Measurements from ENCODE around the gene ZGRF1.

ZGRF1 gene

DNA sequence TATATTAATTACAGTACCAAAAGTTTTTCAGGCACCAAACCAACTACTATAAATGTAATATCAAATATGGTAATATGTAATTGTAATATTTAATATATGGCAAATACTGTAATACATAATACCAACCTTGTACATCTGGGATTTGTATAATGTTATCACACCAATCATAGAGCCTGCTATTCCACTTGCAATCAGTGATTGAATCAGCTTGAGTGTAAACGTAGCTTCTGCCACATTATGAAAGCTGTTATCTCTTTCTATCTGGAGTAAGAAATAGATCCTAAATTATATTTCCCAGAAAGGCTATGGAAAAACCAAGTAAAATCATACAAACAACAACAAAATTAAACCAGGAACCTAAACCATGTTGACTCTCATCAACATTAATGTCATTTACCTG is 96.0 kb downstream of the ZGRF1 start:
- H3K27me3 ChIP-seq (replicated peaks; ENCODE audit: insufficient read depth, low read length) = no peaks in the 10 kb centered on the region
- no peaks in the 10 kb centered on the region for H3K79me2 ChIP-seq (ENCODE audit: low read length)
- no peaks in the 10 kb centered on the region for H4K20me1 ChIP-seq (ENCODE audit: insufficient read depth, low read length)
- H3K4me2 ChIP-seq (ENCODE audit: low read depth, low read length) = no peak overlapping the region
- H3K4me1 ChIP-seq (ENCODE audit: low read length) = no peaks in the 10 kb centered on the region
- no peak for DNase-seq
- no peaks in the 10 kb centered on the region for H3K9me3 ChIP-seq (replicated peaks; ENCODE audit: insufficient read depth, low read length)
- no peak for TF ChIP-seq EZH2phosphoT487 (IDR thresholded peaks at IDR 0.05; ENCODE audit: low read length)
- TF ChIP-seq, protein P1, sequence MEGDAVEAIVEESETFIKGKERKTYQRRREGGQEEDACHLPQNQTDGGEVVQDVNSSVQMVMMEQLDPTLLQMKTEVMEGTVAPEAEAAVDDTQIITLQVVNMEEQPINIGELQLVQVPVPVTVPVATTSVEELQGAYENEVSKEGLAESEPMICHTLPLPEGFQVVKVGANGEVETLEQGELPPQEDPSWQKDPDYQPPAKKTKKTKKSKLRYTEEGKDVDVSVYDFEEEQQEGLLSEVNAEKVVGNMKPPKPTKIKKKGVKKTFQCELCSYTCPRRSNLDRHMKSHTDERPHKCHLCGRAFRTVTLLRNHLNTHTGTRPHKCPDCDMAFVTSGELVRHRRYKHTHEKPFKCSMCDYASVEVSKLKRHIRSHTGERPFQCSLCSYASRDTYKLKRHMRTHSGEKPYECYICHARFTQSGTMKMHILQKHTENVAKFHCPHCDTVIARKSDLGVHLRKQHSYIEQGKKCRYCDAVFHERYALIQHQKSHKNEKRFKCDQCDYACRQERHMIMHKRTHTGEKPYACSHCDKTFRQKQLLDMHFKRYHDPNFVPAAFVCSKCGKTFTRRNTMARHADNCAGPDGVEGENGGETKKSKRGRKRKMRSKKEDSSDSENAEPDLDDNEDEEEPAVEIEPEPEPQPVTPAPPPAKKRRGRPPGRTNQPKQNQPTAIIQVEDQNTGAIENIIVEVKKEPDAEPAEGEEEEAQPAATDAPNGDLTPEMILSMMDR (IDR thresholded peaks at IDR 0.05; ENCODE audit: low read length) = no peak
- no peak for TF ChIP-seq EZH2 (optimal IDR thresholded peaks at IDR 0.05; ENCODE audit: low read depth, low read length)
- no peak overlapping the region for H2AFZ ChIP-seq (ENCODE audit: low read length)
- H3K9me2 ChIP-seq (replicated peaks; ENCODE audit: insufficient read depth, low read length) = no peaks in the 10 kb centered on the region
- H3K9ac ChIP-seq (ENCODE audit: low read length) = no peak overlapping the region
- no peaks in the 10 kb centered on the region for H3K36me3 ChIP-seq (replicated peaks; ENCODE audit: insufficient read depth, low read length)
- H3F3A ChIP-seq (ENCODE audit: insufficient read depth, low read length) = no peaks in the 10 kb centered on the region
- H3K4me3 ChIP-seq (ENCODE audit: low read length) = no peak overlapping the region
- no peak overlapping the region for H3K27ac ChIP-seq (ENCODE audit: low read length)

DNA sequence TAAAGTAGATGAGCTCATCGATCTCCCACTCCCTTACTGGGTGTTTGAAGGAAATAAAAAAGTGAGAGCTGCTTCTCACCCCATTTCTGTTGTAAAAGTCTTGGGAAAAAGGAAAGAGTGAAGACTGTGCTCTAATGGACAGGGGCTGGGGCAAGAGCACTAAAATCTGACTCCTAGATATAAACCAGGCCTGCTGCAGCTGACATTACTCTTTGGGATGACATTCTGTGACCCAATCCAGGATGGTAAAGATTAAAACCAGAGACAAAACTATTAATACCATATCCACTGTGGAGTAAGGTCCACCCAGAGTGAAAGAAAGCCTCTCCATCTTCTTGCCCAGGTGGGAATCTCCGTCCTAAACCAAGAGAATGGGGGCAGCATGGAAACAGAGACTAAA is 100.6 kb downstream of the ZGRF1 start:
- H4K20me1 ChIP-seq (ENCODE audit: insufficient read depth, low read length) = no peaks in the 10 kb centered on the region
- H3K27ac ChIP-seq (ENCODE audit: low read length) = no peak overlapping the region
- H3K36me3 ChIP-seq (replicated peaks; ENCODE audit: insufficient read depth, low read length) = no peaks in the 10 kb centered on the region
- no peak overlapping the region for H3K9ac ChIP-seq (ENCODE audit: low read length)
- no peak for DNase-seq
- H3K9me3 ChIP-seq (replicated peaks; ENCODE audit: insufficient read depth, low read length) = no peaks in the 10 kb centered on the region
- H3K4me2 ChIP-seq (ENCODE audit: low read depth, low read length) = no peak overlapping the region
- no peaks in the 10 kb centered on the region for H3K4me1 ChIP-seq (ENCODE audit: low read length)
- no peaks in the 10 kb centered on the region for H3K79me2 ChIP-seq (ENCODE audit: low read length)
- no peak overlapping the region for H2AFZ ChIP-seq (ENCODE audit: low read length)
- H3K27me3 ChIP-seq (replicated peaks; ENCODE audit: insufficient read depth, low read length) = no peaks in the 10 kb centered on the region
- H3K4me3 ChIP-seq (ENCODE audit: low read length) = no peak overlapping the region
- no peaks in the 10 kb centered on the region for H3F3A ChIP-seq (ENCODE audit: insufficient read depth, low read length)
- H3K9me2 ChIP-seq (replicated peaks; ENCODE audit: insufficient read depth, low read length) = no peaks in the 10 kb centered on the region
- TF ChIP-seq EZH2phosphoT487 (IDR thresholded peaks at IDR 0.05; ENCODE audit: low read length) (no peak), EZH2 (optimal IDR thresholded peaks at IDR 0.05; ENCODE audit: low read depth, low read length) (no peak)
- TF ChIP-seq, protein P1 (IDR thresholded peaks at IDR 0.05; ENCODE audit: low read length) = no peak

GRCh38 chr4:112532267-112532666 is 104.4 kb downstream of the ZGRF1 start:
- Histone ChIP-seq H3K4me1 (ENCODE audit: low read length) (no peaks in the 10 kb centered on the region), H3K4me3 (ENCODE audit: low read length) (no peak overlapping the region), H4K20me1 (ENCODE audit: insufficient read depth, low read length) (no peaks in the 10 kb centered on the region), H3K4me2 (ENCODE audit: low read depth, low read length) (no peak overlapping the region), H3K9ac (ENCODE audit: low read length) (no peak overlapping the region), H3F3A (ENCODE audit: insufficient read depth, low read length) (no peaks in the 10 kb centered on the region), H3K79me2 (ENCODE audit: low read length) (no peaks in the 10 kb centered on the region), H3K9me3 (replicated peaks; ENCODE audit: insufficient read depth, low read length) (no peaks in the 10 kb centered on the region), H2AFZ (ENCODE audit: low read length) (no peak overlapping the region), H3K9me2 (replicated peaks; ENCODE audit: insufficient read depth, low read length) (no peaks in the 10 kb centered on the region), H3K36me3 (replicated peaks; ENCODE audit: insufficient read depth, low read length) (no peaks in the 10 kb centered on the region), H3K27me3 (replicated peaks; ENCODE audit: insufficient read depth, low read length) (no peaks in the 10 kb centered on the region), H3K27ac (ENCODE audit: low read length) (no peak overlapping the region)
- DNase-seq = no peak
- TF ChIP-seq EZH2 (optimal IDR thresholded peaks at IDR 0.05; ENCODE audit: low read depth, low read length) (no peak), EZH2phosphoT487 (IDR thresholded peaks at IDR 0.05; ENCODE audit: low read length) (no peak)
- TF ChIP-seq, protein P1 (IDR thresholded peaks at IDR 0.05; ENCODE audit: low read length) = no peak
